ENCODE measurements around the gene CAMTA1.

CAMTA1 gene

GRCh38 chr1:7003676-7004075 lies 218.4 kb downstream of the CAMTA1 start:
- no peak overlapping the region for H3K9ac ChIP-seq (ENCODE audit: low read length)
- TF ChIP-seq CTCF (IDR thresholded peaks at IDR 0.05; ENCODE audit: insufficient read depth, low read length, poor library complexity, severe bottlenecking) (no peak), EZH2phosphoT487 (conservative IDR thresholded peaks at IDR 0.05; ENCODE audit: low read length) (no peak)
- no peaks in the 10 kb centered on the region for H3K79me2 ChIP-seq (ENCODE audit: insufficient read depth, low read length)
- H2AFZ ChIP-seq (ENCODE audit: low read depth, low read length, severe bottlenecking), result no peak overlapping the region
- 0 out of 2 replicates have a peak, but pooled peaks cover 3% of the 10 kb centered on the region for H3K27me3 ChIP-seq (ENCODE audit: low read length)
- no peaks in the 10 kb centered on the region for H3F3A ChIP-seq (ENCODE audit: insufficient read depth)
- H3K4me3 ChIP-seq (ENCODE audit: insufficient read depth, low read length, poor library complexity, severe bottlenecking), result no peak overlapping the region
- no peaks in the 10 kb centered on the region for H4K20me1 ChIP-seq (ENCODE audit: low read depth, low read length)
- no peak overlapping the region for H3K27ac ChIP-seq (ENCODE audit: low read depth, low read length)
- H3K9me3 ChIP-seq (ENCODE audit: insufficient read depth, low read length), result no peaks in the 10 kb centered on the region
- no peaks in the 10 kb centered on the region for H3K36me3 ChIP-seq (ENCODE audit: low read length)
- H3K9me2 ChIP-seq (replicated peaks; ENCODE audit: insufficient read depth, low read length), result no peaks in the 10 kb centered on the region
- no peak overlapping the region for H3K4me2 ChIP-seq (ENCODE audit: low read depth, low read length, poor library complexity, severe bottlenecking)

- H3K27me3 ChIP-seq (ENCODE audit: low read length), result 0 out of 2 replicates have a peak, but pooled peaks cover 3% of the 10 kb centered on the region
- H3F3A ChIP-seq (ENCODE audit: insufficient read depth), result no peaks in the 10 kb centered on the region
Observed at GRCh38 chr1:7004181-7004580, 218.9 kb downstream of the CAMTA1 start.

GRCh38 chr1:7005762-7006161 lies 220.5 kb downstream of the CAMTA1 start:
- Histone ChIP-seq H3K27me3 (ENCODE audit: low read length) (0 out of 2 replicates have a peak, but pooled peaks cover 3% of the 10 kb centered on the region), H2AFZ (ENCODE audit: low read depth, low read length, severe bottlenecking) (no peak overlapping the region), H3K9me2 (replicated peaks; ENCODE audit: insufficient read depth, low read length) (no peaks in the 10 kb centered on the region), H3K36me3 (ENCODE audit: low read length) (no peaks in the 10 kb centered on the region), H4K20me1 (ENCODE audit: low read depth, low read length) (no peaks in the 10 kb centered on the region), H3K4me2 (ENCODE audit: low read depth, low read length, poor library complexity, severe bottlenecking) (no peak overlapping the region), H3F3A (ENCODE audit: insufficient read depth) (no peaks in the 10 kb centered on the region), H3K9me3 (ENCODE audit: insufficient read depth, low read length) (no peaks in the 10 kb centered on the region), H3K79me2 (ENCODE audit: insufficient read depth, low read length) (no peaks in the 10 kb centered on the region), H3K27ac (ENCODE audit: low read depth, low read length) (no peak overlapping the region), H3K9ac (ENCODE audit: low read length) (no peak overlapping the region), H3K4me3 (ENCODE audit: insufficient read depth, low read length, poor library complexity, severe bottlenecking) (no peak overlapping the region)
- TF ChIP-seq EZH2phosphoT487 (conservative IDR thresholded peaks at IDR 0.05; ENCODE audit: low read length), result no peak
- no peak for TF ChIP-seq CTCF (IDR thresholded peaks at IDR 0.05; ENCODE audit: insufficient read depth, low read length, poor library complexity, severe bottlenecking)

More at GRCh38 chr1:7004181-7004580, 218.9 kb downstream of the CAMTA1 start:
- H3K36me3 ChIP-seq (ENCODE audit: low read length), result no peaks in the 10 kb centered on the region
- H3K27ac ChIP-seq (ENCODE audit: low read depth, low read length), result no peak overlapping the region
- no peak overlapping the region for H3K4me3 ChIP-seq (ENCODE audit: insufficient read depth, low read length, poor library complexity, severe bottlenecking)
- no peak overlapping the region for H2AFZ ChIP-seq (ENCODE audit: low read depth, low read length, severe bottlenecking)
- H4K20me1 ChIP-seq (ENCODE audit: low read depth, low read length), result no peaks in the 10 kb centered on the region
- no peaks in the 10 kb centered on the region for H3K79me2 ChIP-seq (ENCODE audit: insufficient read depth, low read length)
- no peaks in the 10 kb centered on the region for H3K9me2 ChIP-seq (replicated peaks; ENCODE audit: insufficient read depth, low read length)
- TF ChIP-seq CTCF (IDR thresholded peaks at IDR 0.05; ENCODE audit: insufficient read depth, low read length, poor library complexity, severe bottlenecking) (no peak), EZH2phosphoT487 (conservative IDR thresholded peaks at IDR 0.05; ENCODE audit: low read length) (no peak)
- H3K9me3 ChIP-seq (ENCODE audit: insufficient read depth, low read length), result no peaks in the 10 kb centered on the region
- no peak overlapping the region for H3K9ac ChIP-seq (ENCODE audit: low read length)
- no peak overlapping the region for H3K4me2 ChIP-seq (ENCODE audit: low read depth, low read length, poor library complexity, severe bottlenecking)

Measured in SU-DHL-6 (cell line).